GM21723 (cell line): ENCODE data around the gene LRWD1.

Experiments used
- ATAC-seq: cut with Tn5 transposase; IDR thresholded peaks from one replicate; pipeline ENCODE4 v1.9.1; 2021; ENCODE audit warnings: mild to moderate bottlenecking, moderate library complexity; ENCODE audit not compliant: unreplicated experiment

The LRWD1 gene

GRCh38 chr7:102464577-102465280 lies at the start of gene LRWD1, which contains the start of gene ALKBH4:
Gene LRWD1 (plus strand): TSS chr7:102464984. CDS start chr7:102465081, 97 bp downstream.
Gene ALKBH4 (minus strand): TSS chr7:102464863. CDS start chr7:102464836, 27 bp downstream.
- ATAC-seq, result peak; percentile 79

DNA sequence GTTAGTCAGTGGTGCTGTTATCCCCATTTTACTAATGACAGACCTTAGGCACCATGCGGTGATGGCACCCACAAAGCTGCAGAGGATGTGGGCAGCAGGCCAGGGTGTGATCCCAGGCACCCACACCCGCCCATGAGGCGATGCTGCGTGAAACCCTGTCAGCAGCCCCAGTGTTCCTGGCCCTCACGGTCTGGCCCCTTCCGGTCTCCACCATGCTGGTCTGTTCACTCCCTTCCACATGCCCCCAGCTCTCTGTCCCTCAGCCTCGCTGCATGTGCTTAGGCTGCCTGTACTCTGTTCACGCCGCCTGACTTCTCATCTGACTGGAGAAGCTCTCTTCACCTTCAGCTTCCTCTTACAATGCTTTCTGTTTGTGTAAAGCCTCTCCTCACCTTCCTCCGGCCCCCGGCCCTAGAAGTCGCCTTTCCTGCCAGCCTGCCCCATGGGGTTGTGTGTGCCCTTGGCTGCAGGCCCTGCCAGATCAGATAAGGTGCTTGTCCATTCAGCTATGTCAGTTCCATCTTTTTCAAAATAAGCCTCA lies 49.0 kb upstream of the LRWD1 start:
- ATAC-seq, result peak; percentile 58

GRCh38 chr7:102416406-102416805 lies 48.4 kb upstream of the LRWD1 start:
- ATAC-seq, result no peak

DNA sequence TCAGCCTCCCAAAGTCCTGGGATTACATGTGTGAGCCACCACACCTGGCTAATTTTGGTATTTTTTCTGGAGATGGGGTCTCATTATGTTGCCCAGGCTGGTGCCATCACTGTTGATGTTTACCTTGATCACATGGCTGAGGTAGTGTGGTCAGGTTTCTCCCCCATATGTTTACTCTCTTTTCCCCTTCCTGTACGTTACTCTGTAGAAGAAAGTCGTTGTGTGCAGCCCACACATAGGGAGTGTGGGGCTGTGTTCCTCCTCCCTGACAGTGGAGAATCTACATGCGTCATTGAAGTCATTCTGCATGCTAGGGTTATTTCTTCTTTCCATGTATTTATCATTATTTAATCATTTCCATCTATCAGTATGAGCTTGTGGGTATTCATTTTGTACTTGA lies 47.7 kb upstream of the LRWD1 start:
- ATAC-seq, result no peak

DNA sequence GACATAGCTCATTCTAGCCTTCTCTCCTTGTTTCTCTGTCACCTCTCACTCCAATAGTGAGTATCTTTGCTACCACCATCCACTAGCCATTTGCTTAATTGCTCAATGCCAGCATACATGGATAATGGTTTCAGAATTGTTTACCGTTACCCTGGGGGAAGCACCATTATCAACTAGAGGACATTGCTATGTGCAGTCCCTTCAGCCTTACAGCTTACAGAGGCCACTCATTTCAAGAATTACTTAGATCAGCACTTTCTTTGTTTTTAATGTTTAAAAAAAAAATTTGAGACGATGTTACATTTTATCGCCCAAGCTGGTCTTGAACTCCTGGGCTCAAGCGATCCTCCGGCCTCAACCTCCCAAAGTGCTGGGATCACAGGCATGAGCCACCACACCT lies 46.2 kb upstream of the LRWD1 start:
- ATAC-seq, result no peak

- ATAC-seq, result no peak
Observed at GRCh38 chr7:102421706-102422240, 43.0 kb upstream of the LRWD1 start.

DNA sequence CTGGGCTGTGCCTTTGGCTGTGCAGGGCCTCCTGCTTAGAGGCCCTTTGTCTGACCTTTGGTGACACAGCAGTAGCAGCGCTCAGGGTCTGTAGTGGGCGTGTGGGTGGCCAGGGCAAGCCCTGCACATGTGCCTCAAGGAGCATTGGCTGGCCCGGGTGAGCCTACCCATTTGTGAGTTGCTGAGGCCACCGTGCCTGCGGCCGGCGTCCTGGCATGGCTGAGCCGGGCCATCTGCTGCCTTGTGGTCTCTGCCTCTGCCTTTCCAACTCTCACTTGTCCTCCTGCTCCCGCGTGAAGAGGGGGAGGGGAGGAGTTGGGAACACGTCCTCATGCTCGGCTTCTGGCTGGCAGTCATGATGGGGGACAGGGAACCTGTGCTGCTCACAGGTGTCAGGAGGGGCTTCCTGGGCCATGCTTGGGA lies 40.6 kb upstream of the LRWD1 start:
- ATAC-seq, result no peak

GRCh38 chr7:102424787-102425218 lies 40.0 kb upstream of the LRWD1 start:
- peak; percentile 25 for ATAC-seq

GRCh38 chr7:102425639-102426267 lies 39.0 kb upstream of the LRWD1 start:
- peak; percentile 72 for ATAC-seq

DNA sequence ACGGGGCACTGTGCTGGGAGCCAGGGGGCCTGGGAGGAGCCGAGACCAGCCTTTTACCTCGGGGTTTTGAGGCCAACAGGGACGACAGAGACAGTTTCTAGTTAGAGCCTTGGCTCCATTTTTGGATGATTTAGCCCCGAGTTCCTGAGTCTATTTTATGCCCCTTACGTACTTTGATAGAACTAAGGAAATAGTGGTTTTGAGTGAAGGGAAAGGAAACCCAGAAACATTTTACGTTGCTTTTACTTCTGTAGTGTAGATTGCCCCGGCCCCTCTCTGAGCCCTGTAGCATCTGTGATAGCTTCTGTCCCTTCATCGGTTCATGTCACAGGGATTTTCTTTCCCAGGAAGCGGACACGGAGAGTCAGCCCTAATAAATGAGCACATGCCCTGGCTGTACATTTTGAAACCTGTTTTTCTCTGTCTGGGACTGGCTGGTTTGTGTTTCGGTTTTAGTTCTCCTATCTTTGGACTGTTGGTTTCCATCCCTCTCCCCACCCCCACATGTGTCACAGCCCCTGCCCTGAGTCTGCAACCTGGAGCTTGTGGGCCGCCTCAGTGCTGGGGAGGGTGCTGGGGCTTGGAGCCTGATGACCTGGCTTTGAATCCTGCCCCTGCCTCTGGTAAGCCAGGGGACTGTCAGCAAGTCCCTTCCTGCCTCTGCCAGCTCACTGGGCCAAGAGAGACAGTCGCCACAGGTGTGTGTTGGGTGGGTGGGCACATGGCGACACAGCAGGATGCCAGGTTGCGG lies 38.3 kb upstream of the LRWD1 start:
- ATAC-seq, result peak; percentile 51

DNA sequence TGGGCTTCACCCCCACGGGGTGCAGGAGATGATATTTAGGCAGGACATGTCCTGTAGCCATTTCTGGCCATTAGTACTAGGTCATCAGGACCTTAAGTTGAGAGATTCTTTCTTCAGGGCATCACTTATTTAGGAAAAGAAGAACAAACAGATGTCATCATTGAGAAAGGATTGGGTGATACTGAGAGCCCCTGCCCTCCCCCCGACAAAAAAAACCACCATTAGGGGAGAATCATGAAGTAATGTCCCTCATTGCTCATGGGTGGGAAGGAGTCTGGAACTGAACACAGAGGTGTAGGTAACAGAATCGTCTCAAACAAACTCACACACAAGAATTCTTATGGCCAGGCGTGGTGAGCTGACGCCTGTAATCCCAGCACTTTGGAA lies 37.8 kb upstream of the LRWD1 start:
- ATAC-seq, result no peak

- ATAC-seq, result no peak
Observed at GRCh38 chr7:102429141-102429899, 35.5 kb upstream of the LRWD1 start.

- no peak for ATAC-seq
Observed at GRCh38 chr7:102431617-102432298, 33.0 kb upstream of the LRWD1 start.

DNA sequence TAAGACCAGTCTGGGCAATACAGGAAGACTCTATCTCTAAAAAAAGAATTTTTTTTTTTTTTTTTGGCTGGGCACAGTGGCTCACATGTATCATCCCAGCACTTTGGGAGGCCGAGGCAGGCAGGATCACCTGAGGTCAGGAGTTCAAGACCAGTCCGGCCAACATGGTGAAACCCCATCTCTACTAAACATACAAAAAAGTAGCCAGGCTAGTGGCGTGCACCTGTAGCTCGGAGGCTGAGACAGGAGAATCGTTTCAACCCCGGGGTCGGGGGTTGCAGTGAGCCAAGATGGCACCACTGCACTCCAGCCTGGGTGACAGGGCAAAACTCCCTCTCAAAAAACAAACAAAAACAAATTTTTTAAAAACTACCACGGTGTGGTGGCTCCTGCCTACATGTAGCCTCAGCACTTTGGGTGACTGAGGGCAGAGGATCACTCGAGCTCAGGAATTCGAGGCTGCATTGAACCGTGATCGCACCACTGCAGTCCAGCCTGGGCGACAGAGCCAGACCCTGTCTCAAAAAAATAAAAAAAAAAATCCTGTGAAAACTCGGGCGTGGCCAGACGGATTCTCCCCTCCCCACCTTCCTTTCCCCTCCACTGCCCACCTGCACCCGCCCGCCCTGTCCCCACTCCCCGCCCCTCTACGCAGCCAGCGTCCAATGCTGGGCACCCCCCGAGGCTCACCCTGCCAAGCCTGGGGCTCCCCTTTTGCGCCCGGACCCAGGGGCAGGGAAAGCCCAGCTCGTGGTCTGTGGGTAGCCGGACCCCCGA lies 32.2 kb upstream of the LRWD1 start:
- ATAC-seq, result peak; percentile 22

DNA sequence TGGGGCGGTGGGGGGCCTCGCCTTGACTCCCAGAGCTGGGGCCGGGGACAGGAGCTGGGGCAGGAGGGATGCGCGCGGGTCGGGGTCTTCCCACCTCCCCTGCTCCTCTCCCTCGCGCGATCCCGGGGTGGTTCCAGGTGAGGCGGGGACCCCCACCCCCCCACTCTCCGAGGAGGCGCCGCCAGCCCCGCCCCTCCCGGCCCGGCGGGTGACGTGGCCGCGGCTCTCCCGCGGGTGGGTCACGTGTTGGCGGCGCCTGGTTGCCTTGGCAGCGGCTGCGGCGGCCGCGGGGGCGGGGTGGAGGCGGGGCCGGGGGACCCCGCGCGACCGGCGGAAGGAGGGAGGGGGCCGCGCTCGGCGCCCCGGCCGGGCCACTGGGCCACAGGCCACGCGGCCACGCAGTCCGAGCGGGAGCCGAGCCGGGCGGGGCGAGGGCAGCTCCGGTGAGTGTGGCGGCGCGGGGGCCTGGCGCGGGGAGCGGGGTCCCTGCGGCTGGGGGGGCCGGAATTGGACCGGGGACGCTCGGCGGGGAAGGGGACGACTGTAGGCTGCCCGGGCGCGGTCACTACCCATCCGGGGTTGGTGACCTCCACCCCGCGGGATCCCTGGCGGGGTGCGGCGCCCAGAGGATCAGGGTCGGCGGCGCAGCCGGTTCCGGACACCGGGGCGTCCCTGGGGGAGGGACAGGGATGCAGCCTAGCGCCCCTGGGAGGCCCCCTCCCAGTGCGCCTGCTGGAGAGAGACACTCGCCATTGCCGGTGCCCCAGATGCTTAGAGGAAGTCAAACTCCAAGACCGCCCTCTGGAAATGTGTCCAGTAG lies 31.4 kb upstream of the LRWD1 start, which contains the start of gene ORAI2:
TSS of gene ORAI2 (plus strand) at position 357 of the 820 bp plus-strand sequence. CDS start 5,382 bp downstream, outside the sequence.
- peak; percentile 53 for ATAC-seq

GRCh38 chr7:102434039-102434486 lies 30.7 kb upstream of the LRWD1 start:
- peak; percentile 13 for ATAC-seq

GRCh38 chr7:102436118-102436517 lies 28.7 kb upstream of the LRWD1 start:
- no peak for ATAC-seq
